ENCODE data around the gene EXOSC5.

- no peak for TF ChIP-seq CTCF (IDR thresholded peaks at IDR 0.05; ENCODE audit: low read depth, low read length)
- no peak for TF ChIP-seq POLR2A (IDR thresholded peaks at IDR 0.05; ENCODE audit: extremely low read depth, insufficient read length)
- TF ChIP-seq MYC (IDR thresholded peaks at IDR 0.05; ENCODE audit: low read depth, low read length): no peak
- TF ChIP-seq MAX (IDR thresholded peaks at IDR 0.05; ENCODE audit: low read depth, low read length): no peak
Measured at GRCh38 chr19:41426952-41427646, 29.9 kb upstream of the EXOSC5 start, which contains the start of gene B3GNT8.
